ENCODE results near the gene PRDM8. TPM values are rescaled to one million over a fixed set of nuclear protein-coding genes. Genes with fewer than 3 reads are reported as not detected.

The PRDM8 gene
- total RNA-seq, 1 donor from 2014 or later = 1.2 TPM

DNA sequence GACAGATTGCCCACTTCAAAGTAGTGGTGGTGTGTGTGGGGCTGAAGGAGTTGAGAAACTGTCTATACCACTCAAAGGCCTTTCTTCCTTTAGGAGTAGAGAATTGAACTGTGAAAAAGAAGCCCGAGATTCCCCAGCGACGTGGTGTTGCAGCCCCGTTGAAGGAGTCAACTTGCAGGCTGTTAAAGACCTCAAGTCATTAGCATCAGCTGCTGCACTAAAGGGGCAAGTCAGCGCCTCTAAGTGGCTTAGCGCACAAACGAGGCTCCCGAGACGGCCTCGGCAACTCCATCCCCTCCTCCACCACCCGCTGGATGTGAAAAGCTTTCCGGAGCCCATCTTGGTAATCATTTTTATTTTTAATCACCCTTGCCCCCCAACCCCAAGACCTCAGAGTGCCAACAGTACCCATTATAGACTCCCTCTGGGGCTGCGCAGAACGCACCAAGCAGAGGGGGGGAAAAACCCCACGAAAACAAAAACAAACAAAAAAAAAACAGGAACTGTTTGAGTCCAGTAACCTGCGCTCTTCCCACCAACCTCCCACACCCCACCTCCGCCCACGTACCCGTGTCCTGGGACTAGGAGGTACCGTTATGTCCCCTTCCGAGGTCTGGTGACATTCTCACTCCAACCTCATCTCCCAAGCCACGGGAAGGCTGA, 913 bp upstream of the PRDM8 start:
- ATAC-seq (no peak), DNase-seq (ENCODE audit: missing footprints) (no peak)
- intact Hi-C loops (cut with DNase I) = no loop called here

- intact Hi-C loops (cut with DNase I) = no loop called here
- no peak for ATAC-seq
- no peak for DNase-seq (ENCODE audit: missing footprints)
Observed at GRCh38 chr4:80197601-80198440, 518 bp downstream of the PRDM8 start.

DNA sequence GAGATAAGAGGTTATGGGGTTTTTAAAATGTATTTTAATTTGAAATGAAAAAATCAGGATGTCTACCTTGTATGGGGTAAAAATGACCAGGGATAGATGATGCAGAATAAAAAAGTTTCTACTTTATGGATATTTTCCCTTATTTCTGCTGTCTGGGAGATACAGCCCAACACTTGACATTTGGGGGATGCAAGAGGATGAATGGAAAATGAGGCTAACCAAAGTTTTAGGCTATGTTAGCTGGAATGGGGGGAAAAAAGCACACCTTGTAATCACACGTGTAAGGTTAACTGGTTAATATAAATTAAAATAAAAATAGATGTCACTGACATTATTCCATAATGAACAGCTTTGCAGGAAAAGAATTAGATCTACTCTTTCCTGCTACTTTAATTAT, 1.1 kb downstream of the PRDM8 start:
- DNase-seq (ENCODE audit: missing footprints) (no peak), ATAC-seq (no peak)
- intact Hi-C loops (cut with DNase I) = no loop called here

- intact Hi-C loops (cut with DNase I) = no loop called here
- ATAC-seq (no peak), DNase-seq (ENCODE audit: missing footprints) (no peak)
Observed at GRCh38 chr4:80199004-80199560, 1.8 kb downstream of the PRDM8 start.

GRCh38 chr4:80199947-80200346, 2.6 kb downstream of the PRDM8 start:
- intact Hi-C loops (cut with DNase I) = loop anchor here (5.0 to 10.0 kb wide), 2 partner anchors 137 to 285 kb away; partner anchors contain the start of gene CFAP299
- DNase-seq (ENCODE audit: missing footprints) (no peak), ATAC-seq (no peak)

GRCh38 chr4:80201252-80202151, 4.2 kb downstream of the PRDM8 start:
- ATAC-seq (peak; percentile 3), DNase-seq (ENCODE audit: missing footprints) (peak; percentile 84)
- intact Hi-C loops (cut with DNase I) = loop anchor here (5.0 to 10.0 kb wide), 2 partner anchors 136 to 287 kb away; partner anchors contain the start of gene CFAP299

- peak; percentile 84 for ATAC-seq
- peak; percentile 96 for DNase-seq (ENCODE audit: missing footprints)
- intact Hi-C loops (cut with DNase I) = loop anchor here (5.0 to 10.0 kb wide), 2 partner anchors 135 to 287 kb away; partner anchors contain the start of gene CFAP299
Observed at GRCh38 chr4:80202190-80202711, 4.9 kb downstream of the PRDM8 start.

GRCh38 chr4:80202741-80203553, 5.6 kb downstream of the PRDM8 start:
- intact Hi-C loops (cut with DNase I) = loop anchor here (5.0 to 10.0 kb wide), 2 partner anchors 134 to 288 kb away; partner anchors contain the start of gene CFAP299
- DNase-seq (ENCODE audit: missing footprints) (peak; percentile 75), ATAC-seq (peak; percentile 25)

DNA sequence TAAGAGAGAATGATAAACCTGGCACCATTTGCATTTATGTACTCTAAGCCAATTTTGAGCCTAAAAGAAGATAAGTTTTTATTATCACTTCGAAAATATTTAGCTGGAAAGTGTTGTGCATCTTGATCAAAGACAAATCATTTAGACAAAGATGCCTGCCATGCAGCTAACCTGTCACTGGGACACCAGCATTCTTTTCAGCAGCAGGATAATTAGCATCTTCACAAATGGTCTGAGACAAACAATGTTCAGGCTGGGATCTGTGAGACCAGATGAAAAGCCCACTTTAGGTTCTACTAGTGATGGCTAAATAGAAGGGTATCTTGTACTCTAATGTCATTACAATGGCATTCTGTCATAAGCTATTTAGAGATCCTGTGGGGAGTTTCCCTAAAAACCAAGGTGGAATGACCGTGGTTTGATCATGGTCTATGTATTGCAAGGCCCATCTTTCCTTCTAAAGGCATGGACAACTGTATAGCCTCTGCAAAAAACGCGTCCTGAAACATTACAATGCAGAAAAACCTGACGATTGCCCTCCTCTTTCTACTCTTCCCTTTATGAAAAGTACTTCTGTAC, 7.2 kb downstream of the PRDM8 start:
- ATAC-seq (no peak), DNase-seq (ENCODE audit: missing footprints) (no peak)
- intact Hi-C loops (cut with DNase I) = loop anchor here (5.0 to 10.0 kb wide), 2 partner anchors 133 to 290 kb away; partner anchors contain the start of gene CFAP299

DNA sequence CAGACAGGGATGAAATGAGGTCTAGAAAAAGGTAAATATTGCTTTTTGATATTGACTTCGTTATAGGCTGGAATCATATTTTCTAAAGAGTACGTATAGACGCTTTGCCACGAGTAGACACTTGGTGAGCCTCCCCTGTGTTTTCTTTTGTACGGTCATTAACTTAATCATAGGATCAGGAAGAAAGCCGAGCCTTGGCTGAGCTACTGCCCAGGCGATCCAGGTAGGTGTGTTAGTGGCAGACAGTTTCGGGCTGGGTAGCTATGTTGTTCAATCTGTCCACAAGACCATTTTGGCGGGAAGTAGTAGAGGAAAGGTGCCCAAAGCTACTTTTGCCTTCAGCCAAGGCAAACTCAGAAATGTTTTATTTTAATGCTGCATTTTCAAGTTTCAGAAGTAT, 8.8 kb downstream of the PRDM8 start:
- intact Hi-C loops (cut with DNase I) = loop anchor here (10.0 kb wide), 1 partner anchor 291 kb away; no protein-coding TSS in a partner anchor
- DNase-seq (ENCODE audit: missing footprints) (no peak), ATAC-seq (no peak)

DNA sequence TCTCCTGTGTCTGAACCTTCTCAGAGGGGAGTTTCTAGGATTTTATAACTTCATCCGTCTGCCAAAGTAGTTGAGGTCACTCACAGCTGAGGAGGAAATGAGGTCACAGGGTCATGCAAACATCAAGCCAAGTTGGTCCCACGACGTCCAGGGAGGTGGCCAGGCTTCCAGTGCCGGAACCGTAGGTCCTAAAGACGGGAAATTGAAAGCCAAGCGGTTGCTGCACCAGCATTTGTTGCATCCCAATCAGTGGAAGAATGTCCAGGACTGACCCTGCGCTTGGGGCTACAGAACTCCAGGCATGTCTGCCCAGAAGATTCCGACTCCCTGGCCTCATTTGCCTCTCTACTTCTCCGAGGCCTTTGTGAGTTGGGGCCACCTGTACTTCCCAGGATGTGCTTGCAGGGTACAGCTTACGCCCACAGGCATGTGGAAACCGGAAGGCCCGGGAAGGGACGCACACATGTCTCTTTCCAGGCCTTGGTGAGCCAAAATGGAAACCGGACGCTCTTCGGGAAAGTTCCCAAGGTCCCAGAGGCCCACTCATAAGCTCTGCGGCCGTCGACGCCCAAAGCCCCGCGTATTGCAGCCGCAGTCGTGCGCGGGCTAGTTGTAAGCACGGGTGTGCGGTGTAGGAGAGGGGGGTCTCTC, 9.3 kb downstream of the PRDM8 start:
- ATAC-seq (peak; percentile 71), DNase-seq (ENCODE audit: missing footprints) (peak; percentile 71)
- intact Hi-C loops (cut with DNase I) = loop anchor here (10.0 kb wide), 1 partner anchor 292 kb away; no protein-coding TSS in a partner anchor

- DNase-seq (ENCODE audit: missing footprints) (no peak), ATAC-seq (no peak)
- intact Hi-C loops (cut with DNase I) = loop anchor here (10.0 kb wide), 1 partner anchor 292 kb away; no protein-coding TSS in a partner anchor
Observed at GRCh38 chr4:80207172-80207583, 9.9 kb downstream of the PRDM8 start.

GRCh38 chr4:80207664-80208063, 10.4 kb downstream of the PRDM8 start:
- intact Hi-C loops (cut with DNase I) = loop anchor here (10.0 kb wide), 1 partner anchor 293 kb away; no protein-coding TSS in a partner anchor
- no peak for DNase-seq (ENCODE audit: missing footprints)
- no peak for ATAC-seq

DNA sequence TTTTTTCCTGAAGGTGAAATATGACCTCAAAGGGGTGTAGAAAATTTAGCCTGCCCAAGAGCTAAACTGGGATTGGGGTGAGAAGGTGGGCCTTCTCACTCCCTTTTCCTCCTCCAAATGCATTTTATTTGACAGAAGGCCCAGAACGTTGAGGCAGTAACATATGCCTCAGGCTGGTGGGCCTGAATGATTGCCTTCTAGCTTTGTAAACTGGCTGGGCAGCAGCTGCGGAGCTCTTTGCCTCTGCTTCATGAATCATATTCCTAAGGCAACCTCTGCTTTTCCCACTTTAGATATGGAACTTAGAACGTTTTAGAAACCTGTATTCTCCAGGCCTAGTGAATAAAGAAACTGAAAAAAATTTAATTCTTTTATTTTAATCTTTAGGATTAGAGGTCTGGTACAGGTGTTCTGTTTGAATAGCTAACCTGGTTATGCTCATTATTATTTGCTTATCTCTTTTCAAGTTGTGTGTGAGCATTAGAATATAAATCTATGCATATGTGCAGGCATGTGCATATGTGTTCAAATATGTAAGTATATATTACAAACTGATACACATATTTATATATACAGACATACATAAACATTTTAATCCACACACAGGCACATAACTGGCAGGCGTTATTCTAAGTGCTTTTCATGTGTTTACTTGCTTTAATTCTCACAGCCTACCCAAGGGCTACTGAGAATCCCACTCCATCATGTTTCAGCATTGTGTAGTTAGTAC, 11.5 kb downstream of the PRDM8 start:
- intact Hi-C loops (cut with DNase I) = loop anchor here (10.0 kb wide), 1 partner anchor 294 kb away; no protein-coding TSS in a partner anchor
- DNase-seq (ENCODE audit: missing footprints) = no peak
- no peak for ATAC-seq

DNA sequence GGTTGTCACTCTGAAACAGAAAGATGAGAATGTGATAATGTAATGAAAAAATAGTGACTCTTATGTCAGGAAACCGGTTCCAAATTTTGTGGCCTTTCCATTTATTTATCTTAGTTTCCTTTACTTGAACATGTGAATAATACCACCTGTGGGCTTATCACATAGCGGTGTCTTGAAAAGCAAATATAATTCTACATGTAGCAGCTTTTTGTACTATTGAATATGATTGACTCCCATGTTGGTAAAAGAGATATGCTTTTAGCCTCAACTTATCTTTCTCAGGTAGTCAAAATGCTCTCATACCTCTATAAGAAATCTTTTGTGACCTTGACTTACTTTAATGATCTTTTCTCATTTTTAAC, 12.0 kb downstream of the PRDM8 start:
- DNase-seq (ENCODE audit: missing footprints) (no peak), ATAC-seq (no peak)
- intact Hi-C loops (cut with DNase I) = loop anchor here (10.0 kb wide), 1 partner anchor 295 kb away; no protein-coding TSS in a partner anchor

- intact Hi-C loops (cut with DNase I) = loop anchor here (10.0 kb wide), 1 partner anchor 616 kb away; no protein-coding TSS in a partner anchor
- no peak for DNase-seq (ENCODE audit: missing footprints)
- ATAC-seq = no peak
Observed at GRCh38 chr4:80210549-80210948, 13.2 kb downstream of the PRDM8 start.
